Panc1 (cell line): ENCODE measurements around the gene CYP24A1. TPM values are rescaled to one million over a fixed set of nuclear protein-coding genes. Genes with fewer than 3 reads are reported as not detected.

Source experiments
- ATAC-seq: fragments of 200-7000 bp; cut with Tn5 transposase; 2 replicates; pipeline ENCODE4 v1.9.1; 2020; ENCODE audit warnings: mild to moderate bottlenecking, moderate library complexity
- BruUV-seq: library from RNA; stranded (reverse); fragments of 400-500 nt; replicated peaks from 2 replicates; lab custom pipeline; 2021; lab: Mats Ljungman, UMichigan
- CTCF ChIA-PET: fragments of 300-600 bp; sonication (Branson Sonifier 250); formaldehyde crosslinking; loops from one replicate; lab custom pipeline; 2022; ENCODE audit warnings: antibody characterized with exemption; lab: Charles Lee
- POLR2A ChIA-PET: fragments of 300-600 bp; sonication (Branson Sonifier 250); formaldehyde crosslinking; loops from one replicate; lab custom pipeline; 2022; ENCODE audit warnings: antibody characterized with exemption; lab: Charles Lee
- DNase-seq: peaks from one replicate; pipeline ENCODE4 v3.0.0-alpha.2; 2010; ENCODE audit warnings: low read depth, low spot score
- H3K27ac ChIP-seq: 2 replicates; pipeline ENCODE4 v1.5.1; 2011; ENCODE audit warnings: mild to moderate bottlenecking, low read length, inconsistent platforms
- H3K27me3 ChIP-seq: fragments of 200-500 bp; sonication (Bioruptor generic); 2 replicates; pipeline ENCODE4 v1.6.0; 2014; ENCODE audit warnings: low read length, inconsistent platforms; ENCODE audit not compliant: control insufficient read depth, insufficient read depth
- H3K36me3 ChIP-seq: fragments of 200-500 bp; sonication (Bioruptor generic); 2 replicates; pipeline ENCODE4 v1.5.1; 2014; ENCODE audit warnings: inconsistent platforms, mild to moderate bottlenecking, low read length, moderate library complexity; ENCODE audit not compliant: control insufficient read depth, insufficient read depth
- H3K4me1 ChIP-seq: 2 replicates; pipeline ENCODE4 v1.5.1; 2011; ENCODE audit warnings: inconsistent platforms, mild to moderate bottlenecking, low read length, moderate library complexity; ENCODE audit not compliant: control insufficient read depth, insufficient read depth
- H3K4me3 ChIP-seq, 2 experiments: 2 replicates each; pipeline ENCODE4 v1.5.1; 2011 to 2012; ENCODE audit warnings: low read depth in 2 of 2, low read length in 2 of 2, mild to moderate bottlenecking in 2 of 2, inconsistent platforms in 1 of 2, moderate library complexity in 1 of 2
- H3K9me3 ChIP-seq: fragments of 200-500 bp; sonication (Bioruptor generic); 2 replicates; pipeline ENCODE4 v1.5.1; 2014; ENCODE audit warnings: low read depth, mild to moderate bottlenecking, inconsistent platforms, low read length, moderate library complexity; ENCODE audit not compliant: control insufficient read depth, insufficient read depth
- POLR2AphosphoS5 ChIP-seq: IDR thresholded peaks from 2 replicates; pipeline ENCODE4 v1.6.1; 2012; ENCODE audit warnings: mild to moderate bottlenecking, low read depth, low read length, moderate library complexity
- SIN3A ChIP-seq: IDR thresholded peaks from 2 replicates; pipeline ENCODE4 v1.6.1; 2012; ENCODE audit warnings: low read depth, mild to moderate bottlenecking, low read length, moderate library complexity, borderline replicate concordance; ENCODE audit not compliant: insufficient read depth
- TCF7L2 ChIP-seq: IDR thresholded peaks from 2 replicates; pipeline ENCODE4 v1.6.1; 2011; ENCODE audit warnings: mild to moderate bottlenecking, low read depth, low read length, inconsistent platforms
- in situ Hi-C: cut with HindIII; loops from 2 replicates; pipeline ENCODE4 v1.10.0; 2016; ENCODE audit warnings: low sequenced_read_pairs, low pct_unique_long_range_greater_than_20kb
- intact Hi-C: fragments of 100-400 bp; cut with micrococcal nuclease; formaldehyde crosslinking; loops from one replicate; pipeline ENCODE4 v1.10.0; 2022; ENCODE audit not compliant: unreplicated experiment
- total RNA-seq: library from RNA; stranded (reverse); gene quantifications from one replicate; pipeline ENCODE4 v1.2.1, GENCODE V29; 2021; ENCODE audit not compliant: unreplicated experiment
- TF ChIP-seq, protein P1 (sequence below), 2 experiments: IDR thresholded peaks; 2 replicates each; pipeline ENCODE4 v1.6.1; 2011 to 2012; ENCODE audit warnings: low read depth in 2 of 2, control low read depth in 1 of 2, low read length in 1 of 2, mild to moderate bottlenecking in 1 of 2, moderate library complexity in 1 of 2; ENCODE audit not compliant: insufficient read depth in 1 of 2
- TF ChIP-seq, protein P2 (sequence below): fragments of 450-650 bp; IDR thresholded peaks from 2 replicates; pipeline ENCODE4 v1.5.1; 2017; ENCODE audit warnings: mild to moderate bottlenecking

CYP24A1 gene
- total RNA-seq, 1 experiment from 2014 or later, result 3.0 TPM

DNA sequence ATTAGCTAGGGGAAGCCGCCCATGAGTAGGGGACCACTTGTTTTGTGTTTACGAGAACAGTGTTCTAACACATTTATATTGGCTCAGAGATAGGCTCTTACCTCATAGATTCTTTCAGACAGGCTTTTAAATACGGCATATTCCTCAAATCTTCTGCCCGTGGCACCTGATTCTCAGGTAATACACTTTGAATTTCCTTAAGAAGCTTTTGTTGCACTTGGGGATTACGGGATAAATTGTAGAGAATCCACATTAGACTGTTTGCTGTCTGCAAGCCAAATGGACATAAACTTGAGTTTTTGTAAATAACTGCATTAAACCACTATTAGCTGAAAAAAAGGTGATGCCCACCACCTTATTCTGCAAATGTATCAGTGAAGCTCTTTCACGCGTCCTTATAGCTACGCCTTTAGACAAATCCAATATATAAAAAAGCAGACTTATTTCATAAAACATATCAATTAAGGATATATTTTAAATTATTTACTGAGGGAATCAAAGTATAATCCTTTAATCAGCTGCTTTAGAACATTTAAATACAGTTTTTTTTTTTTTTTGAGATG, 14.8 kb downstream of the CYP24A1 start:
- no peak overlapping the region for H3K4me3 ChIP-seq
- intact Hi-C loops, result no loop called here
- BruUV-seq, result no TSS peak
- ATAC-seq (no peak), DNase-seq (no peak)
- H3K27me3 ChIP-seq, result no peaks in the 10 kb centered on the region
- ChIA-PET POLR2A (no interaction called here), CTCF (no interaction called here)
- TF ChIP-seq, protein P1, sequence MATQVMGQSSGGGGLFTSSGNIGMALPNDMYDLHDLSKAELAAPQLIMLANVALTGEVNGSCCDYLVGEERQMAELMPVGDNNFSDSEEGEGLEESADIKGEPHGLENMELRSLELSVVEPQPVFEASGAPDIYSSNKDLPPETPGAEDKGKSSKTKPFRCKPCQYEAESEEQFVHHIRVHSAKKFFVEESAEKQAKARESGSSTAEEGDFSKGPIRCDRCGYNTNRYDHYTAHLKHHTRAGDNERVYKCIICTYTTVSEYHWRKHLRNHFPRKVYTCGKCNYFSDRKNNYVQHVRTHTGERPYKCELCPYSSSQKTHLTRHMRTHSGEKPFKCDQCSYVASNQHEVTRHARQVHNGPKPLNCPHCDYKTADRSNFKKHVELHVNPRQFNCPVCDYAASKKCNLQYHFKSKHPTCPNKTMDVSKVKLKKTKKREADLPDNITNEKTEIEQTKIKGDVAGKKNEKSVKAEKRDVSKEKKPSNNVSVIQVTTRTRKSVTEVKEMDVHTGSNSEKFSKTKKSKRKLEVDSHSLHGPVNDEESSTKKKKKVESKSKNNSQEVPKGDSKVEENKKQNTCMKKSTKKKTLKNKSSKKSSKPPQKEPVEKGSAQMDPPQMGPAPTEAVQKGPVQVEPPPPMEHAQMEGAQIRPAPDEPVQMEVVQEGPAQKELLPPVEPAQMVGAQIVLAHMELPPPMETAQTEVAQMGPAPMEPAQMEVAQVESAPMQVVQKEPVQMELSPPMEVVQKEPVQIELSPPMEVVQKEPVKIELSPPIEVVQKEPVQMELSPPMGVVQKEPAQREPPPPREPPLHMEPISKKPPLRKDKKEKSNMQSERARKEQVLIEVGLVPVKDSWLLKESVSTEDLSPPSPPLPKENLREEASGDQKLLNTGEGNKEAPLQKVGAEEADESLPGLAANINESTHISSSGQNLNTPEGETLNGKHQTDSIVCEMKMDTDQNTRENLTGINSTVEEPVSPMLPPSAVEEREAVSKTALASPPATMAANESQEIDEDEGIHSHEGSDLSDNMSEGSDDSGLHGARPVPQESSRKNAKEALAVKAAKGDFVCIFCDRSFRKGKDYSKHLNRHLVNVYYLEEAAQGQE (IDR thresholded peaks at IDR 0.05; ENCODE audit: insufficient read depth in 1 of 2, low read depth in 2 of 2, low read length in 1 of 2), result no peak
- TF ChIP-seq, protein P2, sequence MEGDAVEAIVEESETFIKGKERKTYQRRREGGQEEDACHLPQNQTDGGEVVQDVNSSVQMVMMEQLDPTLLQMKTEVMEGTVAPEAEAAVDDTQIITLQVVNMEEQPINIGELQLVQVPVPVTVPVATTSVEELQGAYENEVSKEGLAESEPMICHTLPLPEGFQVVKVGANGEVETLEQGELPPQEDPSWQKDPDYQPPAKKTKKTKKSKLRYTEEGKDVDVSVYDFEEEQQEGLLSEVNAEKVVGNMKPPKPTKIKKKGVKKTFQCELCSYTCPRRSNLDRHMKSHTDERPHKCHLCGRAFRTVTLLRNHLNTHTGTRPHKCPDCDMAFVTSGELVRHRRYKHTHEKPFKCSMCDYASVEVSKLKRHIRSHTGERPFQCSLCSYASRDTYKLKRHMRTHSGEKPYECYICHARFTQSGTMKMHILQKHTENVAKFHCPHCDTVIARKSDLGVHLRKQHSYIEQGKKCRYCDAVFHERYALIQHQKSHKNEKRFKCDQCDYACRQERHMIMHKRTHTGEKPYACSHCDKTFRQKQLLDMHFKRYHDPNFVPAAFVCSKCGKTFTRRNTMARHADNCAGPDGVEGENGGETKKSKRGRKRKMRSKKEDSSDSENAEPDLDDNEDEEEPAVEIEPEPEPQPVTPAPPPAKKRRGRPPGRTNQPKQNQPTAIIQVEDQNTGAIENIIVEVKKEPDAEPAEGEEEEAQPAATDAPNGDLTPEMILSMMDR, result no peak
- no peak for TF ChIP-seq POLR2AphosphoS5
- TF ChIP-seq SIN3A, result no peak
- TF ChIP-seq TCF7L2, result no peak
- H3K9me3 ChIP-seq, result no peaks in the 10 kb centered on the region
- in situ Hi-C loops, result no loop called here
- no peaks in the 10 kb centered on the region for H3K36me3 ChIP-seq
- H3K27ac ChIP-seq, result no peak overlapping the region
- H3K4me1 ChIP-seq, result no peaks in the 10 kb centered on the region

DNA sequence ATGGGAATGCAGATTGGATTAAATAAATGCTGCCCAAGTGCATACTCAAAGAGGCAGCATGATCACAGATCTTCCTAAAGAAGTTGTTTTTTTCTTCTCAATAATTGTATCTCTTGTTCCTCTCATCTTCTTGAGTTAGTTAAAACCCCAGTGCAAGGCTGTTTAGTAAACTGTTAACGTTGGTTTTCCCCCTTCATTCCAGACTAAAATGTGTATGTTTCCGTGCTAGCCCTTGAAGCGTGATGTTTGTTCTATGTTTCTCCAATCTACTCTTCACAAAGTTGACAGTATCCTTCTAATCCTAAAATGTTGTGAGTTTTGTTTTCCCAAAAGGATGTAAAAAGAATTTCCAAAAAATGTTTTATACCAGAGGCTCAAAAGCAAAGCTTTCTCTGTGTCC, 15.6 kb downstream of the CYP24A1 start:
- POLR2A ChIA-PET, result no interaction called here
- Histone ChIP-seq H3K9me3 (no peaks in the 10 kb centered on the region), H3K4me3 (no peak overlapping the region), H3K27me3 (no peaks in the 10 kb centered on the region), H3K4me1 (no peaks in the 10 kb centered on the region), H3K27ac (no peak overlapping the region), H3K36me3 (no peaks in the 10 kb centered on the region)
- intact Hi-C loops, result no loop called here
- ATAC-seq (no peak), DNase-seq (no peak)
- in situ Hi-C loops, result no loop called here
- TF ChIP-seq, protein P2, result no peak
- TF ChIP-seq TCF7L2 (no peak), POLR2AphosphoS5 (no peak), SIN3A (no peak)
- TF ChIP-seq, protein P1 (IDR thresholded peaks at IDR 0.05; ENCODE audit: insufficient read depth in 1 of 2, low read depth in 2 of 2, low read length in 1 of 2), result no peak
- no TSS peak for BruUV-seq
- CTCF ChIA-PET, result no interaction called here
